ENCODE results near the gene NBPF4.

The NBPF4 gene

DNA sequence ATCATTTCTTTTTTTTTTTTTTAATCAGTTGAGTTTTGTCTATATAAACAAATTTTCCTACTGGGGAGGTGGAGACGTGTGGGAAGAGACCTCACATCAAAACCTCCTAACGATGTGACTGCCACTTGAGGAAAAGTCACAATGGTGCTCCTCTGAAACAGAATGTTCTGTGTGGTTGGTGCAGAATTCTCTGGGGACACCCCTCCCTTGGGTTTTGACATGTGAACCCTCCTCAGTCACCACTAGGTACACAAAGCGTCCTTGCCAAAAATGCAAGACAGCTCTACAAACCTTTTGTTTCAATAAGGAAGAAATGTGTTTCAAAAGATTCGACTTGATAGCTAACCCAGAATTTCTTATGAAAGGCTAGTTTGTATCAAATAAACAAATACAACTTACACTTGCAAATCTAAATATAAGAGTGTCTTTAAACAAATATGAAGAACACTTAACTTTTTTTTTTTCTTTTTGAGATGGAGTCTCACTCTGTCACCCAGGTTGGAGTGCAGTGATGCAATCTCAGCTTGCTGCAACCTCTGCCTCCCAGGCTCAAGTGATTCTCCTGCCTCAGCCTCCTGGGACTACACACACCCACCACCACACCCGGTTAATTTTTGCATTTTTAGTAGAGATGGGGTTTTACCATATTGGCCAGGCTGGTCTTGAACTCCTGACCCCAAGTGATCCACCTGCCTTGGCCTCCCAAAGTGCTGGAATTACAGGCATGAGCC is 53.0 kb downstream of the NBPF4 start:
- no peak overlapping the region for H3K4me3 ChIP-seq (replicated peaks; ENCODE audit: low read depth, low read length)
- TF ChIP-seq, protein P1, sequence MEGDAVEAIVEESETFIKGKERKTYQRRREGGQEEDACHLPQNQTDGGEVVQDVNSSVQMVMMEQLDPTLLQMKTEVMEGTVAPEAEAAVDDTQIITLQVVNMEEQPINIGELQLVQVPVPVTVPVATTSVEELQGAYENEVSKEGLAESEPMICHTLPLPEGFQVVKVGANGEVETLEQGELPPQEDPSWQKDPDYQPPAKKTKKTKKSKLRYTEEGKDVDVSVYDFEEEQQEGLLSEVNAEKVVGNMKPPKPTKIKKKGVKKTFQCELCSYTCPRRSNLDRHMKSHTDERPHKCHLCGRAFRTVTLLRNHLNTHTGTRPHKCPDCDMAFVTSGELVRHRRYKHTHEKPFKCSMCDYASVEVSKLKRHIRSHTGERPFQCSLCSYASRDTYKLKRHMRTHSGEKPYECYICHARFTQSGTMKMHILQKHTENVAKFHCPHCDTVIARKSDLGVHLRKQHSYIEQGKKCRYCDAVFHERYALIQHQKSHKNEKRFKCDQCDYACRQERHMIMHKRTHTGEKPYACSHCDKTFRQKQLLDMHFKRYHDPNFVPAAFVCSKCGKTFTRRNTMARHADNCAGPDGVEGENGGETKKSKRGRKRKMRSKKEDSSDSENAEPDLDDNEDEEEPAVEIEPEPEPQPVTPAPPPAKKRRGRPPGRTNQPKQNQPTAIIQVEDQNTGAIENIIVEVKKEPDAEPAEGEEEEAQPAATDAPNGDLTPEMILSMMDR (IDR thresholded peaks at IDR 0.05; ENCODE audit: low read length, missing control alignments) = no peak
- DNase-seq (ENCODE audit: low read depth) = no peak

DNA sequence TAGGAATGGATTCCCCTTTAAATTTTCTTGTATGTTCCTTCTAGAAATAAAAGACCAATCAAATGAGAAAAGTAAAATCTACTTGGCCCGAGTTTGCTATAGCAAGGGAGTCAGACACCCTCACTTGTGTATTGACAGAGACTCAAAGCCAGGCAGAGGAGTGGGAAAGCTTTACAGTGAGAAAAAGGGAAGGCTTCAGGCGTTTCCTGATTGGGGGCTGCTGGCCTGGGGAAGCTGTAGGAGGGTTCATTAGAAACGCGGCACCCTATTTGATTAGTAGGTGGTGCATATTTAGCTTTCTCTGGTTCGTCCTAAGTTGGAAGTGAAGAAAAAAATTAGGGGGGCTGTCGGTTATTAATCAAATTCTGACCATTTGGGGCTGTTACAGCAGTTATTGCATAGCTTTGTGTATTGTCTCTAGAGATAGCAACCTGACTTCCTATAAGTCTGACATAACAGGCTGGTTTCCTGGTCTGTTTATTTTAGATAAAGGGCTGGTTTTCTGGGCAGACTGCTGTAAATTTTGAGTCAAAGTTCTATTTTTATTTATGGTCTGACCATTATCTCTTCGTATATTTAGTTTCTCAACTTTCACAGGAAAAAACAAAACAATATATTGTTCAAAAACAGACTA is 53.8 kb downstream of the NBPF4 start:
- no peak overlapping the region for H3K4me3 ChIP-seq (replicated peaks; ENCODE audit: low read depth, low read length)
- TF ChIP-seq, protein P1 (IDR thresholded peaks at IDR 0.05; ENCODE audit: low read length, missing control alignments) = no peak
- DNase-seq (ENCODE audit: low read depth) = no peak

DNA sequence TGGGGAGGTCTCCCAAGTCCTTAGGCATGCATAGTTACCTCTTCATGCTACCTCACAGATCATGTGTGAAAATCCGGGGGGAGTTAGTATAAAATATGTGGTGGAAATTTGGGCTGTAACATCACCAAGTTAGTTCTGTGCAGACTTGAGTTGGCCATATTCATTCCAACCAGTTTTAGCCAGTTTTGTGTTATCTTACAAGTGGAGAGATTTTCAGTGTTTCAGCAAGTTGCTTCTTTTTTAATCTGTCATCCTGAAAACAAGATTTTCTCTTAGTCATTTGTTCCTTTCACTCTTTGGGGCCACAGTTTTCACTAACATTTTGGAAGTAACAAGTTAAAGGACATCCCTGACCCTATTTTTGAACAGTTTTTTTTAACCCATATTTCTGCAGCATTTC is 55.1 kb downstream of the NBPF4 start:
- no peak for DNase-seq (ENCODE audit: low read depth)
- TF ChIP-seq, protein P1 (IDR thresholded peaks at IDR 0.05; ENCODE audit: low read length, missing control alignments) = no peak
- no peak overlapping the region for H3K4me3 ChIP-seq (replicated peaks; ENCODE audit: low read depth, low read length)

DNA sequence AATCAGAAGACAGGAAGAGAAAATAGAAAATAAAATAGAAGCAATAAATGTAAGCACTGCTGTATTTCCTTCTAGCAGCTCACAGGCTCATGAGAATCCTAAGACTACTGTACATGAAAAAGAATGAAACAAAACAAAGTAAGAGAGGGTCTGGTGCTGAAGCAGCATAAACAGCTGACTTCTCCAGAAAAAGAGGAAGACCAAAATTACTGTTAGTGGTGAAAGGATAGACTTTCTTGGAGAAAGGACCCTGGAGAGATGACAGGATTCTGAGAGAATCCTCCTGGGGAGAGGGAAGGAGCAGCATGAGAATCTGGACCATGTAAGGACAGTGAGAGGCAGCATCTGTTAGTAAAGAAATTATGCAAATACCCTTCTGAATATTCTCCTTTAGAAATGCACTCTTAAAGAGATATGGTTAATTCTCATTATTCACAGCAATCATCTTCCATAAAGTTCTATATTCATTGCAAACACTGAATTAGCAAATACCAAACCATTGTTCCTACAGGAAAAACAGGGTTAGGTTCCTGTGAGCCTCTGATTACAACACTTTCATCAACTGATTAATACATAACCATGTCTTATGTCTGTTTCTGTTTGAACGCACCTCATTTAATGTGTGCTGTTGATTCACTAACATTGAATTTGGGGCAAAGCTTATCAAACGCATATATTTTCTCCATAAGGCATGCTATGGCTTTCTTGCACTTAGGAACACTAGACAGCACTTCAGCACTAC is 60.7 kb downstream of the NBPF4 start:
- TF ChIP-seq, protein P1 (IDR thresholded peaks at IDR 0.05; ENCODE audit: low read length, missing control alignments) = no peak
- no peak for DNase-seq (ENCODE audit: low read depth)
- no peak overlapping the region for H3K4me3 ChIP-seq (replicated peaks; ENCODE audit: low read depth, low read length)

DNA sequence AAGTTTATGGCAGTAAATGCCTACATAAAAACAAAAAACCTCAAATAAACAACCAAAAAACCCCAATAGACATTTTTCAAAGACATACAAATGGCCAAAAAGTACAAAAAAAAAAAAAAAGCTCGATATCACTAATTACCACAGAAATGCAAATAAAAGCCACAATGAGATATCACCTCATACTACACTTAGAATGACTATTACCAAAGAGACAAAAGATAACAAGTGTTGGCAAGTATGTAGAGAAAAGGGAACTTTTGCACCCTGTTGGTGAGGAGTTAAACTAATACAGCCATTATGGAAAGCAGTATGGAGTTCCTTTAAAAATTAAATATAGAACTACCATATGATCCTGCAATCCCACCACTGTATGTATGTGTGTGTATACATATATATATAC is 64.9 kb downstream of the NBPF4 start:
- TF ChIP-seq, protein P1 (IDR thresholded peaks at IDR 0.05; ENCODE audit: low read length, missing control alignments) = no peak
- DNase-seq (ENCODE audit: low read depth) = no peak
- H3K4me3 ChIP-seq (replicated peaks; ENCODE audit: low read depth, low read length) = no peak overlapping the region
